ENCODE results near the gene WNT7B. TPM values are rescaled to one million over a fixed set of nuclear protein-coding genes. Genes with fewer than 3 reads are reported as not detected.

Gene WNT7B
- total RNA-seq, 1 experiment from 2014 or later = 0.33 TPM

DNA sequence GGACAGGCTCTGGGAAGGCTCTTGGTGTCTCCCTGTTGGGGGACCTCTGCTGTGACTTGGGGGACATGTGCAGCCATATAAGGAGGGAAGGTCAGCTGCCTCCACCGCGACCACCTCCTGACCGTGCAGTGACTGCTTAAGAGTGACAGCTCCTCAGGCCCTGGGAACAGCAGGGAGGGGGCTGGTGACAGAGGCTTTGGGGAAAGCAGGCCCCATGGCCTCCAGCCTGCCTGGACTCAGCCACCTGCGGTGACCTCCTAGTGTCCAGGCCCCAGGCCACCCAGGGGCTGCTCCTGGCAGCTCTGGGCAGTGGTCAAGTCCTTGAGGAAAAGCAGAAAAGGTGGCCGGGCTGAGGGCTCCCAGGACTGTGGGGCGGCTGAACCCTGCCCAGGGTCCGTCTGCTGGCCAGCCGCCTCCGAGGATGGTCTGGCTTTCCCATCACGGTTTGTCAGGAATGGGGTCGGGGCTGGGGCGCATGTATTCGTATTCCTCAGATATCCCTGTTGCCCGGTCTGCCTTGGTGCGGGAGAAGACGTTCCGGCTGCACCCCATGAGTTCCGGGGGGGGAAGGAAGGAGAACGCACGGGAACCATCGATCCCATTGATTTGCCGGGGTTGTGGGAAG lies 96.8 kb downstream of the WNT7B start (continued):
- TF ChIP-seq, protein P1, sequence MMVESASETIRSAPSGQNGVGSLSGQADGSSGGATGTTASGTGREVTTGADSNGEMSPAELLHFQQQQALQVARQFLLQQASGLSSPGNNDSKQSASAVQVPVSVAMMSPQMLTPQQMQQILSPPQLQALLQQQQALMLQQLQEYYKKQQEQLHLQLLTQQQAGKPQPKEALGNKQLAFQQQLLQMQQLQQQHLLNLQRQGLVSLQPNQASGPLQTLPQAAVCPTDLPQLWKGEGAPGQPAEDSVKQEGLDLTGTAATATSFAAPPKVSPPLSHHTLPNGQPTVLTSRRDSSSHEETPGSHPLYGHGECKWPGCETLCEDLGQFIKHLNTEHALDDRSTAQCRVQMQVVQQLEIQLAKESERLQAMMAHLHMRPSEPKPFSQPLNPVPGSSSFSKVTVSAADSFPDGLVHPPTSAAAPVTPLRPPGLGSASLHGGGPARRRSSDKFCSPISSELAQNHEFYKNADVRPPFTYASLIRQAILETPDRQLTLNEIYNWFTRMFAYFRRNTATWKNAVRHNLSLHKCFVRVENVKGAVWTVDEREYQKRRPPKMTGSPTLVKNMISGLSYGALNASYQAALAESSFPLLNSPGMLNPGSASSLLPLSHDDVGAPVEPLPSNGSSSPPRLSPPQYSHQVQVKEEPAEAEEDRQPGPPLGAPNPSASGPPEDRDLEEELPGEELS (CRISPR knock-in tag; IDR thresholded peaks at IDR 0.05) = no peak

DNA sequence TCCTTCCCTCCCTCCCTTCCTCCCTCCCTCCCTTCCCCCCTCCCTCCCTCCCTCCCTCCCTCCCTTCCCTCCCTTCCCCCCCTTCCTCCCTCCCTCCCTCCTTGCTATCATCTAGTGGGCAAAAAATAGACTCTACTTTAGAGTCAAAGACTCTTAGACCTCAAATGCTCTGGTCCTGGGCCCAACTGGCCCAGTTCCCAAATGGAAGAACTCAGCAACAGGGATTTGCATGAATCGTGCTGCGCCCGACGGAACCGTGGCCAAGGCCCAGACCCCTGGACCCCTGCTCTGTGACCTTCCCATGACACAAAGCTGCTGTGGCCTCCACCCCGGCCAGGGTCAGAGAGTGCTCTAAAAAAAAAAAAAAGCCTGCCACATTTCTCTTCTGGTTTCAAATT lies 97.4 kb downstream of the WNT7B start:
- peaks cover 24% of the 10 kb centered on the region for H3K4me1 Mint-ChIP-seq
- no peaks in the 10 kb centered on the region for H3K9me3 Mint-ChIP-seq
- TF ChIP-seq MXD4 (CRISPR knock-in tag; IDR thresholded peaks at IDR 0.05; ENCODE audit: borderline replicate concordance) = no peak
- TF ChIP-seq, protein P2, sequence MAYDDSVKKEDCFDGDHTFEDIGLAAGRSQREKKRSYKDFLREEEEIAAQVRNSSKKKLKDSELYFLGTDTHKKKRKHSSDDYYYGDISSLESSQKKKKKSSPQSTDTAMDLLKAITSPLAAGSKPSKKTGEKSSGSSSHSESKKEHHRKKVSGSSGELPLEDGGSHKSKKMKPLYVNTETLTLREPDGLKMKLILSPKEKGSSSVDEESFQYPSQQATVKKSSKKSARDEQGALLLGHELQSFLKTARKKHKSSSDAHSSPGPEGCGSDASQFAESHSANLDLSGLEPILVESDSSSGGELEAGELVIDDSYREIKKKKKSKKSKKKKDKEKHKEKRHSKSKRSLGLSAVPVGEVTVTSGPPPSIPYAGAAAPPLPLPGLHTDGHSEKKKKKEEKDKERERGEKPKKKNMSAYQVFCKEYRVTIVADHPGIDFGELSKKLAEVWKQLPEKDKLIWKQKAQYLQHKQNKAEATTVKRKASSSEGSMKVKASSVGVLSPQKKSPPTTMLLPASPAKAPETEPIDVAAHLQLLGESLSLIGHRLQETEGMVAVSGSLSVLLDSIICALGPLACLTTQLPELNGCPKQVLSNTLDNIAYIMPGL (CRISPR knock-in tag; IDR thresholded peaks at IDR 0.05) = no peak
- TF ChIP-seq GRHL2 (CRISPR knock-in tag; IDR thresholded peaks at IDR 0.05; ENCODE audit: insufficient replicate concordance, severe bottlenecking) = no peak
- TF ChIP-seq, protein P3, sequence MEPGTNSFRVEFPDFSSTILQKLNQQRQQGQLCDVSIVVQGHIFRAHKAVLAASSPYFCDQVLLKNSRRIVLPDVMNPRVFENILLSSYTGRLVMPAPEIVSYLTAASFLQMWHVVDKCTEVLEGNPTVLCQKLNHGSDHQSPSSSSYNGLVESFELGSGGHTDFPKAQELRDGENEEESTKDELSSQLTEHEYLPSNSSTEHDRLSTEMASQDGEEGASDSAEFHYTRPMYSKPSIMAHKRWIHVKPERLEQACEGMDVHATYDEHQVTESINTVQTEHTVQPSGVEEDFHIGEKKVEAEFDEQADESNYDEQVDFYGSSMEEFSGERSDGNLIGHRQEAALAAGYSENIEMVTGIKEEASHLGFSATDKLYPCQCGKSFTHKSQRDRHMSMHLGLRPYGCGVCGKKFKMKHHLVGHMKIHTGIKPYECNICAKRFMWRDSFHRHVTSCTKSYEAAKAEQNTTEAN (CRISPR knock-in tag; IDR thresholded peaks at IDR 0.05) = no peak
- TF ChIP-seq, protein P4, sequence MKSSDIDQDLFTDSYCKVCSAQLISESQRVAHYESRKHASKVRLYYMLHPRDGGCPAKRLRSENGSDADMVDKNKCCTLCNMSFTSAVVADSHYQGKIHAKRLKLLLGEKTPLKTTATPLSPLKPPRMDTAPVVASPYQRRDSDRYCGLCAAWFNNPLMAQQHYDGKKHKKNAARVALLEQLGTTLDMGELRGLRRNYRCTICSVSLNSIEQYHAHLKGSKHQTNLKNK (CRISPR knock-in tag; IDR thresholded peaks at IDR 0.05) = no peak
- TF ChIP-seq, protein P5, sequence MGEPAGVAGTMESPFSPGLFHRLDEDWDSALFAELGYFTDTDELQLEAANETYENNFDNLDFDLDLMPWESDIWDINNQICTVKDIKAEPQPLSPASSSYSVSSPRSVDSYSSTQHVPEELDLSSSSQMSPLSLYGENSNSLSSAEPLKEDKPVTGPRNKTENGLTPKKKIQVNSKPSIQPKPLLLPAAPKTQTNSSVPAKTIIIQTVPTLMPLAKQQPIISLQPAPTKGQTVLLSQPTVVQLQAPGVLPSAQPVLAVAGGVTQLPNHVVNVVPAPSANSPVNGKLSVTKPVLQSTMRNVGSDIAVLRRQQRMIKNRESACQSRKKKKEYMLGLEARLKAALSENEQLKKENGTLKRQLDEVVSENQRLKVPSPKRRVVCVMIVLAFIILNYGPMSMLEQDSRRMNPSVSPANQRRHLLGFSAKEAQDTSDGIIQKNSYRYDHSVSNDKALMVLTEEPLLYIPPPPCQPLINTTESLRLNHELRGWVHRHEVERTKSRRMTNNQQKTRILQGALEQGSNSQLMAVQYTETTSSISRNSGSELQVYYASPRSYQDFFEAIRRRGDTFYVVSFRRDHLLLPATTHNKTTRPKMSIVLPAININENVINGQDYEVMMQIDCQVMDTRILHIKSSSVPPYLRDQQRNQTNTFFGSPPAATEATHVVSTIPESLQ (CRISPR knock-in tag; IDR thresholded peaks at IDR 0.05) = no peak
- TF ChIP-seq HMGA2 (CRISPR knock-in tag; IDR thresholded peaks at IDR 0.05) = no peak
- TF ChIP-seq, protein P6, sequence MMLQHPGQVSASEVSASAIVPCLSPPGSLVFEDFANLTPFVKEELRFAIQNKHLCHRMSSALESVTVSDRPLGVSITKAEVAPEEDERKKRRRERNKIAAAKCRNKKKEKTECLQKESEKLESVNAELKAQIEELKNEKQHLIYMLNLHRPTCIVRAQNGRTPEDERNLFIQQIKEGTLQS (CRISPR knock-in tag; conservative IDR thresholded peaks at IDR 0.05) = no peak
- ChIA-PET POLR2A (no interaction called here), CTCF (interaction anchor here (0.5 to 2.3 kb wide), 3 partner anchors 12 to 237 kb away, joined by 3 to 20 read pairs (median 3); no protein-coding TSS in a partner anchor)
- ATAC-seq (no peak), DNase-seq (ENCODE audit: low spot score) (no peak)
- H3K36me3 Mint-ChIP-seq = no peaks in the 10 kb centered on the region
- peaks cover 55% of the 10 kb centered on the region for H3K27me3 Mint-ChIP-seq (ENCODE audit: low read depth)
- no peak overlapping the region for H3K4me3 Mint-ChIP-seq
- no peak overlapping the region for H3K27ac Mint-ChIP-seq

DNA sequence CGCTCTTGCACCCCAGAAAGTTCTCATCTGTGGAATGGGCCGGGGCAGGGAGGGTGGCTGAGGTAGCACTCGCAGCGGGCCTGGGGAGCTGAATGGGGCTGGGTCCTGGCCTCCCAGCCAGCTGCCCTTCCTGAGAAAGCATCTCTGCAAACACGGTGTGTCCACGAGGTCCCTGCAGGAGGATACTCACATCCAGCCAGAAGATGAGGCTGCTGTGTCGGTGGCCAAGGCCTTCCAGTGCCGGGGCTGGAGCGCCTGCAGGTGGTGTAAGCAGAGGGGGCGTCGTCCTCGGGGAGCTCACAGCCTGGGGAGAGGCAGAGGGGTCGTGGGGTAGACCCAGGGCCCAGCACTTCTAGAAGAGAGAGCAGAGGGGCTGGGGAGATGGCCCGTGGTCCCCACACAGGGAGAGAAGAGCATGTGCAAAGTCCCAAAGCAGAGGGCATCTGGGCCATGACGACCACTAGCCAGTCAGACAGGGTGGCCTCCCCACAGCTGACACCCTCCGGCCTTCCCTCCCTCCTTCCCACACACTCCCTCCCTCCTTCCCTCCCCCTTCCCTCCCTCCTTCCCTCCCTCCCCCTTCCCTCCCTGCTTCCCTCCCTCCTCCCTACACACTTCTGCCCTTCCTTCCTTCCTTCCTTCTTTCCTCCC lies 97.9 kb downstream of the WNT7B start:
- H3K4me1 Mint-ChIP-seq = peaks cover 24% of the 10 kb centered on the region
- no peak overlapping the region for H3K27ac Mint-ChIP-seq
- DNase-seq (ENCODE audit: low spot score) (no peak), ATAC-seq (no peak)
- H3K4me3 Mint-ChIP-seq = no peak overlapping the region
- ChIA-PET POLR2A (no interaction called here), CTCF (interaction anchor here (0.5 to 3.7 kb wide), 7 partner anchors 12 to 238 kb away, joined by 3 to 35 read pairs (median 3); no protein-coding TSS in a partner anchor)
- no peaks in the 10 kb centered on the region for H3K36me3 Mint-ChIP-seq
- H3K9me3 Mint-ChIP-seq = no peaks in the 10 kb centered on the region
- H3K27me3 Mint-ChIP-seq (ENCODE audit: low read depth) = peaks cover 55% of the 10 kb centered on the region
- TF ChIP-seq IRF2 (CRISPR knock-in tag; IDR thresholded peaks at IDR 0.05; ENCODE audit: borderline replicate concordance, low read depth) (no peak), NR2C2 (CRISPR knock-in tag; IDR thresholded peaks at IDR 0.05) (no peak), NFYB (CRISPR knock-in tag; conservative IDR thresholded peaks at IDR 0.05; ENCODE audit: low read depth) (no peak)
- TF ChIP-seq, protein P7, sequence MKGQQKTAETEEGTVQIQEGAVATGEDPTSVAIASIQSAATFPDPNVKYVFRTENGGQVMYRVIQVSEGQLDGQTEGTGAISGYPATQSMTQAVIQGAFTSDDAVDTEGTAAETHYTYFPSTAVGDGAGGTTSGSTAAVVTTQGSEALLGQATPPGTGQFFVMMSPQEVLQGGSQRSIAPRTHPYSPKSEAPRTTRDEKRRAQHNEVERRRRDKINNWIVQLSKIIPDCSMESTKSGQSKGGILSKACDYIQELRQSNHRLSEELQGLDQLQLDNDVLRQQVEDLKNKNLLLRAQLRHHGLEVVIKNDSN (CRISPR knock-in tag; IDR thresholded peaks at IDR 0.05) = no peak
- TF ChIP-seq, protein P2 (CRISPR knock-in tag; IDR thresholded peaks at IDR 0.05) = no peak
- TF ChIP-seq, protein P8, sequence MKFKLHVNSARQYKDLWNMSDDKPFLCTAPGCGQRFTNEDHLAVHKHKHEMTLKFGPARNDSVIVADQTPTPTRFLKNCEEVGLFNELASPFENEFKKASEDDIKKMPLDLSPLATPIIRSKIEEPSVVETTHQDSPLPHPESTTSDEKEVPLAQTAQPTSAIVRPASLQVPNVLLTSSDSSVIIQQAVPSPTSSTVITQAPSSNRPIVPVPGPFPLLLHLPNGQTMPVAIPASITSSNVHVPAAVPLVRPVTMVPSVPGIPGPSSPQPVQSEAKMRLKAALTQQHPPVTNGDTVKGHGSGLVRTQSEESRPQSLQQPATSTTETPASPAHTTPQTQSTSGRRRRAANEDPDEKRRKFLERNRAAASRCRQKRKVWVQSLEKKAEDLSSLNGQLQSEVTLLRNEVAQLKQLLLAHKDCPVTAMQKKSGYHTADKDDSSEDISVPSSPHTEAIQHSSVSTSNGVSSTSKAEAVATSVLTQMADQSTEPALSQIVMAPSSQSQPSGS (CRISPR knock-in tag; IDR thresholded peaks at IDR 0.05; ENCODE audit: borderline replicate concordance, low read depth) = no peak
- TF ChIP-seq, protein P9, sequence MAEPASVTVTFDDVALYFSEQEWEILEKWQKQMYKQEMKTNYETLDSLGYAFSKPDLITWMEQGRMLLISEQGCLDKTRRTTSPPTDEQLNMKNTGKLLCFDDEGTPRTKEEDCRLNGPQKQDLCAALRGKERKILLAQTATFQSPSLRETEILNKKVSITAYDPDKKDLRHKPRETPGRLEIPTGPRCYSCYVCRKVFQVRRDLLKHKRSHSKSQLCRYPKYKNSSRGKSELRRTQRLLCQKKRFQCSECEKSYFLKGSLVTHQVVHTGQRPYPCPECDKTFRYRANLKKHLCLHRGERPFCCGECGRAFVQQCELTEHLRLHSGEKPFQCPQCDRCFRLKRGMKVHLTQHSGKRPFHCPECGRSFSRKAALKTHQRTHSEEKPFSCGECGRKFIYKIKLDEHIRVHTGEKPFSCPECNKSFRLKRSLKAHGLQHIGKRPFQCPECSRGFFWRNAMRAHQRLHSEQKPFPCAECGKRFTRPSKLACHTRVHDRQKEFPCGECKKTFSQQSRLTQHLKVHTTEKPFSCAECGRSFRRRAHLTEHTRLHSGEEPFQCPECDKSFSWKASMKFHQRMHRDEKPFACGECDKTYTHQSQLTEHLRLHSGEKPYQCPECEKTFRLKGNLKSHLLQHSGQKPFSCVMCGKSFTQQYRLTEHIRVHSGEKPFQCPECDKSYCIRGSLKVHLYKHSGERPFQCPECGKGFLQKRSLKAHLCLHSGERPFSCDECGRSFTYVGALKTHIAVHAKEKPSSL (CRISPR knock-in tag; conservative IDR thresholded peaks at IDR 0.05) = no peak
